Vagina (tissue), 2 donors: Measurements from ENCODE around the gene HECW1.

Source experiments
- CTCF ChIP-seq, 3 experiments: fragments of 450-650 bp in 2 of 3; fragments of 200-600 bp in 1 of 3; sonication (generic) in 1 of 3; IDR thresholded peaks; one replicate each; pipeline ENCODE4 v1.5.1; 2017 to 2019; ENCODE audit warnings: antibody characterized with exemption in 3 of 3, mild to moderate bottlenecking in 2 of 3, moderate library complexity in 2 of 3
- POLR2A ChIP-seq, 2 donors: fragments of 450-650 bp; IDR thresholded peaks; one replicate each; pipeline ENCODE4 v1.6.1; 2017; ENCODE audit warnings: antibody characterized with exemption in 2 of 2, mild to moderate bottlenecking in 2 of 2, moderate library complexity in 2 of 2
- POLR2AphosphoS5 ChIP-seq, 2 donors: sonication (generic); formaldehyde crosslinking; IDR thresholded peaks; one replicate each; pipeline ENCODE4 v1.9.0; 2017; ENCODE audit warnings: antibody characterized with exemption in 2 of 2, mild to moderate bottlenecking in 2 of 2, low read depth in 1 of 2; ENCODE audit not compliant: insufficient read depth in 1 of 2

- TF ChIP-seq CTCF (IDR thresholded peaks at IDR 0.05) (no peak), POLR2A (IDR thresholded peaks at IDR 0.05) (no peak), POLR2AphosphoS5 (IDR thresholded peaks at IDR 0.05; ENCODE audit: insufficient read depth in 1 of 2, low read depth in 1 of 2) (no peak)
Observed at GRCh38 chr7:43192806-43193460, 80.5 kb downstream of the HECW1 start.
